Fibroblast of lung (primary cell): Measurements from ENCODE around the gene TUBB8. TPM values are rescaled to one million over a fixed set of nuclear protein-coding genes. Genes with fewer than 3 reads are reported as not detected.
"Not testable (repeated sequence)": the region's sequence is repeated elsewhere in the genome, so short reads cannot be mapped to it uniquely, and the experiment has no call there.

Source experiments
- DNase-seq, 2 donors: peaks; one replicate each; pipeline versions ENCODE4 v3.0.0 to v3.0.0-alpha.2; 2010; ENCODE audit warnings: low read depth in 2 of 2
- H2AFZ ChIP-seq: 2 replicates; pipeline ENCODE4 v1.5.1; 2012; ENCODE audit warnings: low read length, control low read depth, inconsistent platforms
- H3K27ac ChIP-seq: 2 replicates; pipeline ENCODE4 v1.5.1; 2011; ENCODE audit warnings: low read length, control low read depth; ENCODE audit not compliant: insufficient read depth
- H3K27me3 ChIP-seq: 2 replicates; pipeline ENCODE4 v1.5.1; 2011; ENCODE audit warnings: mild to moderate bottlenecking, low read length; ENCODE audit not compliant: control insufficient read depth, insufficient read depth
- H3K36me3 ChIP-seq: 2 replicates; pipeline ENCODE4 v1.5.1; 2011; ENCODE audit warnings: low read length; ENCODE audit not compliant: control insufficient read depth, insufficient read depth
- H3K4me1 ChIP-seq: 2 replicates; pipeline ENCODE4 v1.5.1; 2011; ENCODE audit warnings: low read length; ENCODE audit not compliant: control insufficient read depth, insufficient read depth; ENCODE audit errors: extremely low read depth
- H3K4me2 ChIP-seq: 2 replicates; pipeline ENCODE4 v1.5.1; 2011; ENCODE audit warnings: low read length, control low read depth; ENCODE audit not compliant: insufficient read depth; ENCODE audit errors: extremely low read depth
- H3K4me3 ChIP-seq, 4 experiments: fragments of 200-600 bp in 1 of 4; sonication (generic) in 1 of 4; replicated peaks in 1 of 4; 2 replicates each; pipeline ENCODE4 v1.5.1; 2011 to 2016; ENCODE audit warnings: low read length in 4 of 4, low read depth in 3 of 4, mild to moderate bottlenecking in 3 of 4, control low read depth in 2 of 4, inconsistent platforms in 1 of 4, mixed read lengths in 1 of 4; ENCODE audit not compliant: insufficient read depth in 1 of 4; ENCODE audit errors: control extremely low read depth in 1 of 4
- H3K79me2 ChIP-seq: 2 replicates; pipeline ENCODE4 v1.5.1; 2012; ENCODE audit warnings: mild to moderate bottlenecking, low read length, inconsistent platforms; ENCODE audit not compliant: control insufficient read depth, insufficient read depth
- H3K9ac ChIP-seq: 2 replicates; pipeline ENCODE4 v1.5.1; 2011; ENCODE audit warnings: mild to moderate bottlenecking, low read length, control low read depth; ENCODE audit not compliant: insufficient read depth
- H3K9me3 ChIP-seq: 2 replicates; pipeline ENCODE4 v1.5.1; 2012; ENCODE audit warnings: low read depth, low read length; ENCODE audit not compliant: control insufficient read depth, insufficient read depth
- H4K20me1 ChIP-seq: 2 replicates; pipeline ENCODE4 v1.5.1; 2011; ENCODE audit warnings: low read length; ENCODE audit not compliant: control insufficient read depth, insufficient read depth; ENCODE audit errors: extremely low read depth
- CTCF ChIP-seq, 2 donors: IDR thresholded peaks in 1 of 2; conservative IDR thresholded peaks in 1 of 2; 1 replicate in 1 of 2; 2 replicates in 1 of 2; pipeline ENCODE4 v1.5.1; 2011 to 2012; ENCODE audit warnings: low read length in 2 of 2, control low read depth in 1 of 2, inconsistent platforms in 1 of 2, low read depth in 1 of 2, mild to moderate bottlenecking in 1 of 2
- EZH2 ChIP-seq: IDR thresholded peaks from 2 replicates; pipeline ENCODE4 v1.5.1; 2012; ENCODE audit warnings: low read length, control low read depth, mild to moderate bottlenecking; ENCODE audit errors: missing control alignments
- polyA plus RNA-seq, 2 donors: library from polyadenylated mRNA; depleted of rRNA in 1 of 2; stranded (reverse) in 1 of 2; unstranded in 1 of 2; fragments of >200 nt; gene quantifications; 2 replicates each; pipeline ENCODE4 v1.2.1, GENCODE V29; 2011 to 2012; ENCODE audit warnings: missing spikeins in 1 of 2
- total RNA-seq: library from RNA; depleted of rRNA; stranded (reverse); fragments of >200 nt; gene quantifications from 2 replicates; pipeline ENCODE4 v1.2.1, GENCODE V29; 2014

Gene TUBB8
- total and polyA plus RNA-seq, 2 donors (not counting 1 experiment from before 2014, with no cell fraction given), result not detected

DNA sequence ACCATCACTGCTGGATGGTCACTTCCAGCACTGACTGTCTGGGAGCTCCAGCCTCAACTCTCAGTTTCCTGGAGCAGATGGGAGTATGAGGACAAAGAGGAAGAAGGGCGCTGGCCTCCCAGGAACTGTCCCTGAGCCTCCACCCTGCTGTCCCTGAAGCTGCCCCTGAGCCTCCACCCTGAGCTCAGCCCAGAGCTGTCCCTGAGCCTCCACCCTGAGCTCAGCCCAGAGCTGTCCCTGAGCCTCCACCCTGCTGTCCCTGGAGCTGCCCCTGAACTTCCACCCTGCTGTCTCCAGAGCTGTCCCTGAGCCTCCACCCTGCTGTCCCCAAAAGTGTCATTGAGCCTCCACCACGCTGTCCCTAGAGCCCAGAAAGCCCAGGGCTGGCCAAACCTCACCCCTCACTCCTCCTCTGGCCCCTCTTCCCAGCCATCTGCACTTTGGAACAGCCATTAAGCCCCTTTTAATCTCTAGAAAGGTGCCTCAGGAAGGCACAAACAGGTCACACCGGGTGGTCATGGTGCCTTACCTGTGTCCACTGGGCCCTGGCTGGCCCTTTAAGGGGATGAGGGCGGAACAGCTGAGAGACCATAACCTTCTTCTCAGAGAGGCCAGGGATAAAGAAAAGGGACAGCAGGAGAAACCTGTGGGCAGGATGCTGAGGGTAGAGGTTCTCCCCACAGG lies 30.6 kb upstream of the TUBB8 start:
- DNase-seq, result no peak
- Histone ChIP-seq H3K9me3 (no peaks in the 10 kb centered on the region), H3K36me3 (no peaks in the 10 kb centered on the region), H3K79me2 (no peaks in the 10 kb centered on the region), H3K4me1 (no peaks in the 10 kb centered on the region), H2AFZ (no peak overlapping the region), H3K27ac (no peak overlapping the region), H3K9ac (no peak overlapping the region), H3K27me3 (peaks cover 9% of the 10 kb centered on the region), H4K20me1 (no peaks in the 10 kb centered on the region), H3K4me3 (no peak overlapping the region), H3K4me2 (no peak overlapping the region)
- no peak for TF ChIP-seq CTCF (conservative IDR thresholded peaks at IDR 0.05 in 1 of 2, IDR thresholded peaks at IDR 0.05 in 1 of 2; ENCODE audit: low read depth in 1 of 2, low read length in 2 of 2)

DNA sequence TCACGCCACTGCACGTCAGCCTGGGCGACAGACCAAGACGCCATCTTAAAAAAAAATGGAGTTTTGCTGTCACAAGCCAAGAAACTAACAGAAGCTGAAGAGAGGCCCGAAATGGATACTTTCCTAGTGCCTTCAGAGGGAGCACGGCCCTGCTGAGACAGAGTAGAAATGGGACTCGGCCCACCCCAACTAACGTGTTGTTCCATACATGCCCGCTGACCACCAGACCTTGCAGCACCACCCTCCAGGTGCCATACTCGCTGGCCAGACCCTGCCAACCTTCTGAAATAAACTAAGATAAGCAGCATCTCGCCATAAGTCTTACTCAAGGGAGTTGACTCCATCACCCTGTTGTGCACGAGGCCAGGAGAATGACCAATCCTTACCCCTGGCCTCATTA lies 29.5 kb upstream of the TUBB8 start:
- no peaks in the 10 kb centered on the region for H3K4me1 ChIP-seq
- H3K27me3 ChIP-seq, result peaks cover 9% of the 10 kb centered on the region
- H4K20me1 ChIP-seq, result no peaks in the 10 kb centered on the region
- H3K79me2 ChIP-seq, result no peaks in the 10 kb centered on the region
- no peak overlapping the region for H3K4me2 ChIP-seq
- no peaks in the 10 kb centered on the region for H3K36me3 ChIP-seq
- H2AFZ ChIP-seq, result no peak overlapping the region
- no peak overlapping the region for H3K9ac ChIP-seq
- no peak for DNase-seq
- H3K9me3 ChIP-seq, result no peaks in the 10 kb centered on the region
- H3K4me3 ChIP-seq, result no peak overlapping the region
- TF ChIP-seq CTCF (conservative IDR thresholded peaks at IDR 0.05 in 1 of 2, IDR thresholded peaks at IDR 0.05 in 1 of 2; ENCODE audit: low read depth in 1 of 2, low read length in 2 of 2) (no peak), EZH2 (no peak)
- H3K27ac ChIP-seq, result no peak overlapping the region

DNA sequence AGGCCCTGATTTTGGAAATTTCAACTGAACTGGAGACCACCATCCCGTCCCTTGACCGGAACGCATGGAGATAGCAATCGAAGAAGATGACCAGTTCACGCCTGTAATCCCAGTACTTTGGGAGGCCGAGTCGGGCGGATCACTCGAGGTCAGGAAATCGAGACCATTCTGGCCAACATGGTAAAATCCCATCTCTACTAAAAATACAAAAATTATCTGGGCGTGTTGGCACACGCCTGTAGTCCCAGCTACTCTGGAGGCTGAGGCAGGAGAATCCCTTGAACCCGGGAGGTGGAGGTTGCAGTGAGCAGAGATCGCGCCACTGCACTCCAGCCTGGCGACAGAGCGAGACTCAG lies 25.1 kb upstream of the TUBB8 start:
- H3K9ac ChIP-seq, H4K20me1 ChIP-seq: not testable (repeated sequence)
- H3K4me3 ChIP-seq, result peak overlapping the region in 2 of 4 experiments; percentile 49 to 60

More for the DNA sequence above, 25.1 kb upstream of the TUBB8 start:
- not testable (repeated sequence) for H3K79me2 ChIP-seq, DNase-seq, H3K36me3 ChIP-seq, H3K9me3 ChIP-seq, H3K4me1 ChIP-seq, H3K27me3 ChIP-seq, H2AFZ ChIP-seq, H3K27ac ChIP-seq
- peak overlapping the region; percentile 40 for H3K4me2 ChIP-seq
